GM18507 (cell line): ENCODE measurements around the gene CCR1.
"Not testable (repeated sequence)": the region's sequence is repeated elsewhere in the genome, so short reads cannot be mapped to it uniquely, and the experiment has no call there.

Source experiments
- DNase-seq: peaks from one replicate; pipeline ENCODE4 v3.0.0; 2011; ENCODE audit warnings: low read depth; ENCODE audit not compliant: insufficient read length; ENCODE audit errors: extremely low spot score
- FAIRE-seq: peaks from 2 replicates; lab custom pipeline; 2011; peaks lifted over from hg19 to GRCh38; lab: Jason Lieb, UNC

Gene CCR1

GRCh38 chr3:46187341-46187700, 20.8 kb downstream of the CCR1 start:
- no peak for DNase-seq
- no peak for FAIRE-seq

- peak; percentile 96 for FAIRE-seq
- peak; percentile 33 for DNase-seq
Measured at GRCh38 chr3:46186471-46187340, 21.4 kb downstream of the CCR1 start.

- FAIRE-seq: no peak
Measured at GRCh38 chr3:46184469-46184868, 23.6 kb downstream of the CCR1 start.

GRCh38 chr3:46183330-46183729, 24.8 kb downstream of the CCR1 start:
- no peak for FAIRE-seq
- DNase-seq: no peak

More at GRCh38 chr3:46184469-46184868, 23.6 kb downstream of the CCR1 start:
- DNase-seq: no peak

- no peak for FAIRE-seq
- DNase-seq: no peak
Measured at GRCh38 chr3:46168583-46169345, 39.3 kb downstream of the CCR1 start.

- DNase-seq: no peak
- no peak for FAIRE-seq
Measured at GRCh38 chr3:46163556-46164041, 44.5 kb downstream of the CCR1 start.

DNA sequence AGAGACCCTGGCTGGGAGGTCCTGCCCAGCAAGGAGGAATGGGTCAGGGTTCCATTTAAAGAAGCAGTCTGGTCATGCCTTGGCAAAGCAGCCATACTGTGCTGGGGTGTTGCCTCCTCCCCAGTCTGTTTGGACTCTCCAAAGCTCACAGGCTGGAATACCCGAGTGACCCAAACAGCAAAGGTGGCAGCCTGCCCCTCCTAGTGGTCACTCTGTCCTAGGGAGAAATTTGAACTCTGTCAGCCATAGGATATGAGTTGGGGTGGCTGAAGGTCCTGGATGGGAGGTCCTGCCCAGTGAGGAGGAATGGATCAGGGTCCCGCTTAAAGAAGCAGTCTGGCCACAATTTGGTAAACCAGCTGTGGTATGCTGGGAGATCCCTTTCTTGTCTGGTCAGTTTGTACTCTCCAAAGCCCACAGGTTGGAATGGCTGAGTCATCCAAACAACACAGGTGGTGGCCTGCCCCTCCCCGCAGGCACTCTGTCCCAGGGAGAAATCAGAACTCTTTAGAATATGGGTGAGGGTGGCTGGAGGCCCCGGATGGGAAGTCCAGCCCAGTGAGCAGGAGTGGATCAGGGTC, 45.0 kb downstream of the CCR1 start:
- FAIRE-seq: no peak

GRCh38 chr3:46157685-46158084, 50.4 kb downstream of the CCR1 start:
- not testable (repeated sequence) for FAIRE-seq, DNase-seq

More for the DNA sequence above, 45.0 kb downstream of the CCR1 start:
- DNase-seq: no peak

DNA sequence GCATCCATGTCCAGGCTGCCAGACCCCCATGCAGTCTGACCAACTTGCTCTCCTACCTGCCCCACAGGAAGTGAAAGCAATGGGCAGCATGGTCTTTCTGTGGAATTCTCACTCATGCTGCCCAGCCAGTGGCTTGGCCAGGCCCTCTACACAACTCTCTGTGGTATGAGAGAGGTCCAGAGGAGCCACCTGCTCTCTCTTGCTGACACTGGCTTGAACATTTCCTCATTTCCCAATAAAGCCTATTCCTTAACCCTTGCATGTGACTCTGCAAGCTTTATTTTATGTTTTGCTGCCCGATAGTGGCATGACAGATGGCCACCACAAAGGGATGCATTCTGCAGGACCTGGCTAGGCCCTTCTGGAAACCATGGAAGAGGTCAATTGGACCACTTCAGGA, 53.8 kb downstream of the CCR1 start:
- FAIRE-seq (no peak), DNase-seq (no peak)
